Measurements from ENCODE around the gene SLC47A1.

SLC47A1 gene

DNA sequence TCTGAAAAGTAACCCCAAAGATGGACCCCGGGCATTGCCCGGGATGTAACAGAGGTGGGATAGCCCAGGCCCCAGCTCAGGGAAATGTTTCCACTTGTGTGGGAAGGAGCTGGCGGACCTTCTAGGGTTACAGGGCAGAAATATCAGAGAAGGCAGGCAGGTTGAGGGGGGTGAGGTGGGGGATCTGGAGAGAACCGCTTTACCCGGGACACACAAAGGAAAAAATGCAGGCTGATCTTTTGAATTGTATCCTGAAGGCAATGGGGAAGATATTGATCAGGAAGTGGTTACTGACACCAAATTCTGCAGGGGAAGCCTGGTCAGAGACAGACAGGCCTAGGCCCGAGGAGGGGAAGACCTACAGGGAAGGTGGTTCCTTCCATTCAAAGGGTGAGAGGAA, 3.5 kb downstream of the SLC47A1 start:
- Histone ChIP-seq H3K4me2 (ENCODE audit: low read length) (no peak overlapping the region), H3K9ac (no peak overlapping the region), H3K27ac (no peak overlapping the region), H3K79me2 (no peaks in the 10 kb centered on the region), H3K4me1 (no peaks in the 10 kb centered on the region), H3K4me3 (ENCODE audit: low read depth, low read length) (no peak overlapping the region), H3K36me3 (ENCODE audit: control insufficient read depth, insufficient read depth, low read length) (no peaks in the 10 kb centered on the region), H2AFZ (no peak overlapping the region), H3K9me3 (ENCODE audit: control insufficient read depth, low read length) (no peaks in the 10 kb centered on the region), H3K27me3 (ENCODE audit: control insufficient read depth, insufficient read depth, low read length) (no peaks in the 10 kb centered on the region)
- TF ChIP-seq CTCF (IDR thresholded peaks at IDR 0.05), result no peak

DNA sequence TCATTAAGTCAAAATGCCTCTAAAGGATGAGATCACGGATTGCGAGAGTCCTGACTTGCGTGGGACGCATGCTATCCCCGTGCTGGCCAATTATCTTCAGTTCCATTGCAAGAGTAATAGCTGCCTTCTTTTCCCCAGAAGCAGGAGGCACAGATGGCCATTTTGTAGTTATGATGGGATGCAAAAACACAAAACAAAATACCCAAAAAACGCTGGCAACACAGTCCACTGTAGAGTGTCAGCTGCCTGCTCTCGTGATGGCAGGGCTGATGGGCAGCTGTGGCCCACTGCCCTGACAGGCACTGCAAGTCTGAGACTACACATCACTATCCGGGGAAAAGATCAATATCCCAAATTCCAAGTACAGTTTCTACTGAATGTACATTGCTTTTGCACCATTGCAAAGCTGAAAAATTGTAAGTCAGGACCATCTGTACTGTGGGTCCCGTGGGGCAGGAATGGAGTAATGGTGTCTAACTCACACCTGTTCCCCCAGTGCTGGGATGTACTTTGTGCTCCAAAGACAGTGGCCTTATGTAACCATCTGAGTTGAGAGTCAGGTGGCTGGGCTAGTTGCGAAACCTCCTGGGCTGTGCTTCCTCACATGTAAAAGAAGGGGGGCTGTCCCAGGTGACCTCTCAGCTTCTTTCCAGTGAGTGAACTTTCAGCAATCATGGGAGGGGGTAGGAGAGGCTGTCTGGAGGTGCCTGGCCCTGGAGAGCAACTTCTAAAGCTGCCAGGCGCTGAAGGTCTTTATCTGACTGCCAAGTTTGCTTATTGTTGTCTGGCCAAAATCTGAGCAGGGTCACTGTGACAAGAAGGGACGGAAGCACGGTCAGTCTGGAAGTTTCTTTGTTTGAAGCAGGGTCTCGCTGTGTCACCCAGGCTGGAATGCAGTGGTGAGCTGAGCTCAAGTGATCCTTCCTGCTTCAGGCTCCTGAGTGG, 4.7 kb downstream of the SLC47A1 start:
- H3K27ac ChIP-seq, result no peak overlapping the region
- no peak overlapping the region for H3K4me3 ChIP-seq (ENCODE audit: low read depth, low read length)
- H3K4me1 ChIP-seq, result no peaks in the 10 kb centered on the region
- no peaks in the 10 kb centered on the region for H3K79me2 ChIP-seq
- no peak overlapping the region for H3K9ac ChIP-seq
- H3K9me3 ChIP-seq (ENCODE audit: control insufficient read depth, low read length), result no peaks in the 10 kb centered on the region
- H3K27me3 ChIP-seq (ENCODE audit: control insufficient read depth, insufficient read depth, low read length), result no peaks in the 10 kb centered on the region
- no peaks in the 10 kb centered on the region for H3K36me3 ChIP-seq (ENCODE audit: control insufficient read depth, insufficient read depth, low read length)
- no peak for TF ChIP-seq CTCF (IDR thresholded peaks at IDR 0.05)
- H2AFZ ChIP-seq, result no peak overlapping the region
- no peak overlapping the region for H3K4me2 ChIP-seq (ENCODE audit: low read length)

GRCh38 chr17:19539040-19539399, 5.4 kb downstream of the SLC47A1 start:
- no peaks in the 10 kb centered on the region for H3K9me3 ChIP-seq (ENCODE audit: control insufficient read depth, low read length)
- no peak overlapping the region for H3K4me3 ChIP-seq (ENCODE audit: low read depth, low read length)
- H3K36me3 ChIP-seq (ENCODE audit: control insufficient read depth, insufficient read depth, low read length), result no peaks in the 10 kb centered on the region
- no peak overlapping the region for H3K9ac ChIP-seq
- H2AFZ ChIP-seq, result no peak overlapping the region
- no peak overlapping the region for H3K4me2 ChIP-seq (ENCODE audit: low read length)
- no peaks in the 10 kb centered on the region for H3K79me2 ChIP-seq
- no peaks in the 10 kb centered on the region for H3K27me3 ChIP-seq (ENCODE audit: control insufficient read depth, insufficient read depth, low read length)
- no peak for TF ChIP-seq CTCF (IDR thresholded peaks at IDR 0.05)
- no peaks in the 10 kb centered on the region for H3K4me1 ChIP-seq
- H3K27ac ChIP-seq, result no peak overlapping the region

GRCh38 chr17:19539841-19540311, 6.2 kb downstream of the SLC47A1 start:
- Histone ChIP-seq H3K4me2 (ENCODE audit: low read length) (no peak overlapping the region), H3K4me1 (no peaks in the 10 kb centered on the region), H3K27me3 (ENCODE audit: control insufficient read depth, insufficient read depth, low read length) (no peaks in the 10 kb centered on the region), H3K27ac (no peak overlapping the region), H3K9me3 (ENCODE audit: control insufficient read depth, low read length) (no peaks in the 10 kb centered on the region), H3K79me2 (no peaks in the 10 kb centered on the region), H3K36me3 (ENCODE audit: control insufficient read depth, insufficient read depth, low read length) (no peaks in the 10 kb centered on the region), H3K9ac (no peak overlapping the region), H2AFZ (no peak overlapping the region), H3K4me3 (ENCODE audit: low read depth, low read length) (no peak overlapping the region)
- no peak for TF ChIP-seq CTCF (IDR thresholded peaks at IDR 0.05)

Measured in parathyroid adenoma (tissue), 2 donors.